Gastroesophageal sphincter (tissue), 4 donors: Measurements from ENCODE around the gene LHFPL3. TPM values are rescaled to one million over a fixed set of nuclear protein-coding genes. Genes with fewer than 3 reads are reported as not detected.
A peak's percentile ranks its signal among the peaks of the same experiment; 100 is the strongest.

Source experiments
- ATAC-seq: fragments of 150-250 bp; one replicate; pipeline ENCODE4 v1.9.1; 2016; ENCODE audit warnings: mild to moderate bottlenecking, moderate library complexity
- H3K27ac ChIP-seq, 4 donors: fragments of 200-600 bp; sonication (generic) in 3 of 4; 1 replicate in 3 of 4; 2 replicates in 1 of 4; pipeline ENCODE4 v1.5.1; 2016 to 2019
- H3K27me3 ChIP-seq: fragments of 200-600 bp; sonication (generic); one replicate; pipeline ENCODE4 v1.5.1; 2019
- H3K36me3 ChIP-seq, 2 donors: fragments of 200-600 bp; sonication (generic); one replicate each; pipeline ENCODE4 v1.5.1; 2019; ENCODE audit warnings: control low read depth in 1 of 2
- H3K4me1 ChIP-seq, 3 donors: fragments of 200-600 bp; sonication (generic); 1 replicate in 2 of 3; 2 replicates in 1 of 3; pipeline ENCODE4 v1.5.1; 2016 to 2019; ENCODE audit warnings: control low read depth in 2 of 3
- H3K4me3 ChIP-seq, 2 donors: fragments of 200-600 bp; sonication (generic); one replicate each; pipeline ENCODE4 v1.5.1; 2019; ENCODE audit warnings: mild to moderate bottlenecking in 1 of 2, moderate library complexity in 1 of 2
- H3K9me3 ChIP-seq, 3 donors: fragments of 200-600 bp; sonication (generic); one replicate each; pipeline ENCODE4 v1.5.1; 2017 to 2019; ENCODE audit warnings: control low read depth in 2 of 3
- EP300 ChIP-seq: sonication (generic); formaldehyde crosslinking; IDR thresholded peaks from one replicate; pipeline ENCODE4 v1.6.1; 2017; ENCODE audit warnings: antibody characterized with exemption, mild to moderate bottlenecking
- POLR2A ChIP-seq, 2 donors: fragments of 450-650 bp; IDR thresholded peaks; one replicate each; pipeline ENCODE4 v1.6.1; 2017; ENCODE audit warnings: antibody characterized with exemption in 2 of 2, mild to moderate bottlenecking in 2 of 2, moderate library complexity in 1 of 2
- POLR2AphosphoS5 ChIP-seq: sonication (generic); formaldehyde crosslinking; IDR thresholded peaks from one replicate; pipeline ENCODE4 v1.6.1; 2017; ENCODE audit warnings: antibody characterized with exemption
- WGBS, 2 donors: methylation state at CpG; one replicate each; pipeline ENCODE4 v1.1.5; 2018; ENCODE audit warnings: low coverage in 1 of 2; 5-methylcytosine and 5-hydroxymethylcytosine counted together
- small RNA-seq, 4 donors: library from RNA; depleted of rRNA; stranded (forward); fragments of <200 nt; gene quantifications; one replicate each; pipeline ENCODE3, GENCODE V24; 2016
- total RNA-seq, 4 donors: library from RNA; depleted of rRNA; stranded (reverse); fragments of >200 nt; gene quantifications; one replicate each; pipeline ENCODE4 v1.1.0, GENCODE V29; 2016
- TF ChIP-seq, protein P1 (sequence below), 4 experiments: fragments of 200-600 bp in 2 of 4; fragments of 450-650 bp in 2 of 4; sonication (generic) in 1 of 4; IDR thresholded peaks; one replicate each; pipeline ENCODE4 v1.5.1; 2017 to 2019; ENCODE audit warnings: antibody characterized with exemption in 4 of 4, mild to moderate bottlenecking in 2 of 4, moderate library complexity in 2 of 4

LHFPL3 gene
- total RNA-seq, 4 donors from 2014 or later: not detected

GRCh38 chr7:104950006-104950405, 621.6 kb downstream of the LHFPL3 start:
- H3K36me3 ChIP-seq: no peaks in the 10 kb centered on the region
- no peak for TF ChIP-seq POLR2AphosphoS5
- TF ChIP-seq EP300: no peak
- TF ChIP-seq, protein P1, sequence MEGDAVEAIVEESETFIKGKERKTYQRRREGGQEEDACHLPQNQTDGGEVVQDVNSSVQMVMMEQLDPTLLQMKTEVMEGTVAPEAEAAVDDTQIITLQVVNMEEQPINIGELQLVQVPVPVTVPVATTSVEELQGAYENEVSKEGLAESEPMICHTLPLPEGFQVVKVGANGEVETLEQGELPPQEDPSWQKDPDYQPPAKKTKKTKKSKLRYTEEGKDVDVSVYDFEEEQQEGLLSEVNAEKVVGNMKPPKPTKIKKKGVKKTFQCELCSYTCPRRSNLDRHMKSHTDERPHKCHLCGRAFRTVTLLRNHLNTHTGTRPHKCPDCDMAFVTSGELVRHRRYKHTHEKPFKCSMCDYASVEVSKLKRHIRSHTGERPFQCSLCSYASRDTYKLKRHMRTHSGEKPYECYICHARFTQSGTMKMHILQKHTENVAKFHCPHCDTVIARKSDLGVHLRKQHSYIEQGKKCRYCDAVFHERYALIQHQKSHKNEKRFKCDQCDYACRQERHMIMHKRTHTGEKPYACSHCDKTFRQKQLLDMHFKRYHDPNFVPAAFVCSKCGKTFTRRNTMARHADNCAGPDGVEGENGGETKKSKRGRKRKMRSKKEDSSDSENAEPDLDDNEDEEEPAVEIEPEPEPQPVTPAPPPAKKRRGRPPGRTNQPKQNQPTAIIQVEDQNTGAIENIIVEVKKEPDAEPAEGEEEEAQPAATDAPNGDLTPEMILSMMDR (IDR thresholded peaks at IDR 0.05): no peak
- no peak for TF ChIP-seq POLR2A (IDR thresholded peaks at IDR 0.05)
- H3K27ac ChIP-seq: peak overlapping the region in 2 of 4 donors; percentile 55 to 66
- no peak overlapping the region for H3K4me3 ChIP-seq
- no peak for ATAC-seq
- H3K27me3 ChIP-seq: no peaks in the 10 kb centered on the region
- H3K9me3 ChIP-seq: no peaks in the 10 kb centered on the region
- peaks cover 0 to 52% (median 6%) of the 10 kb centered on the region in 3 donors for H3K4me1 ChIP-seq
- WGBS, 2 donors: 83 to 89% methylated on average over 4 to 5 of the region's 5 CpGs

- Histone ChIP-seq H3K36me3 (no peaks in the 10 kb centered on the region), H3K4me1 (peaks cover 0 to 52% (median 2%) of the 10 kb centered on the region in 3 donors), H3K9me3 (no peaks in the 10 kb centered on the region), H3K27me3 (no peaks in the 10 kb centered on the region), H3K27ac (peak overlapping the region in 3 of 4 donors; percentile 21 to 66 (median 55)), H3K4me3 (no peak overlapping the region)
- 39 to 50% methylated on average over 2 of the region's 2 CpGs for WGBS, 2 donors
- TF ChIP-seq, protein P1 (IDR thresholded peaks at IDR 0.05): no peak
- TF ChIP-seq POLR2AphosphoS5: peak; percentile 60
- no peak for TF ChIP-seq POLR2A (IDR thresholded peaks at IDR 0.05)
- TF ChIP-seq EP300: no peak
- peak; percentile 73 for ATAC-seq
Measured at GRCh38 chr7:104950754-104951153, 622.4 kb downstream of the LHFPL3 start.

DNA sequence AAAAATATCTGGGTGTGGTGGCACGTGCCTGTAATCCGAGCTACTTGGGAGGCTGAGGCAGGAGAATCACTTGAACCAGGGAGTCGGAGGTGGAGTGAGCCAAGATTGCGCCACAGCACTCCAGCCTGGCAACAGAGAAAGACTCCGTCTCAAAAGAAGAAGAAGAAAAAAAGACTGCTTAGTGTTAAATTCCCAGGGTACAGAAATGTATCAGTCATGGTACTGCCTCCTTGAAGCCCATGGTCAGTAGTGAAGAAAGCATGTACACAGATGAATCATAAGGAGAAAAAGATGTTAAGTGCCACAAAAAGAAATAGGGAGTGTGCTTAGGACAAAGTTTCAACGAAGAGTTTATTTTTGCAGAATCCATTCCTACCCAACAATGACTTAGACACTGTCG, 623.1 kb downstream of the LHFPL3 start:
- WGBS, 2 donors: 80 to 88% methylated on average over 6 to 7 of the region's 7 CpGs
- Histone ChIP-seq H3K4me1 (peaks cover 0 to 52% (median 0%) of the 10 kb centered on the region in 3 donors), H3K9me3 (no peaks in the 10 kb centered on the region), H3K27me3 (no peaks in the 10 kb centered on the region), H3K27ac (peak overlapping the region in 3 of 4 donors; percentile 53 to 66 (median 55)), H3K36me3 (no peaks in the 10 kb centered on the region), H3K4me3 (no peak overlapping the region)
- peak; percentile 63 for ATAC-seq
- TF ChIP-seq, protein P1 (IDR thresholded peaks at IDR 0.05): no peak
- TF ChIP-seq POLR2A (IDR thresholded peaks at IDR 0.05) (no peak), EP300 (no peak), POLR2AphosphoS5 (no peak)

DNA sequence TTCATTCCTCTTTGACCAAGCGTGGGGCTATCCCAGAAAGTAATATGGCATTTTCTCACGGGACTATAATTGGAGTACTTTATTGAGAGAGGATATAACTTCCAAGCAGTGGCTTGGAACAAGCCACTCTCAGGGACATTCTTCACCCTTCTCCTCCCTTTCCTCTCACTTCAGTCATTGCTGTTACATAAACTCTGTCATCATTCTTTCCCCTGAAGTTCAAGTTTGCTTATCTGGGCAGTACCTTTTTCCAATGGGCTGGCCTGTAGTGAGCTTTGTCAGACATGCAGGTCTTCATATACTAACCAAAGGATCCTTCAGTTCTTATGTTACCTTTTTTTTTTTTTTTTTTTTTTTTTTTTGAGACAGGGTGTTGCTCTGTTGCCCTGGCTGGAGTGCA, 626.9 kb downstream of the LHFPL3 start:
- H3K36me3 ChIP-seq: no peaks in the 10 kb centered on the region
- TF ChIP-seq POLR2AphosphoS5: no peak
- TF ChIP-seq POLR2A (IDR thresholded peaks at IDR 0.05): no peak
- TF ChIP-seq, protein P1 (IDR thresholded peaks at IDR 0.05): no peak
- no peak for TF ChIP-seq EP300
- peaks cover 0 to 72% (median 0%) of the 10 kb centered on the region in 3 donors for H3K4me1 ChIP-seq
- no peaks in the 10 kb centered on the region for H3K9me3 ChIP-seq
- no peaks in the 10 kb centered on the region for H3K27me3 ChIP-seq
- 22 to 78% methylated on average over 2 of the region's 2 CpGs for whole genome bisulfite sequencing, 2 donors
- H3K4me3 ChIP-seq: no peak overlapping the region
- ATAC-seq: no peak
- H3K27ac ChIP-seq: peak overlapping the region in 2 of 4 donors; percentile 48 to 77

Small RNA genes within 50 kb of the gene (small RNA-seq; reads per million reads assigned to genes)
- gene RN7SL8P: 0 reads per million in 4 donors

Other genes with a start within 250 kb of the LHFPL3 start
- gene ORC5, start 120.6 kb upstream of the LHFPL3 start, total RNA-seq: 10 to 100 TPM; 18.3 to 45.3 (median 30.3) TPM